Cardiac fibroblast (primary cell): Measurements from ENCODE around the gene RALGDS.
A peak's percentile ranks its signal among the peaks of the same experiment; 100 is the strongest.

Experiments used
- DNase-seq, 2 donors: peaks; one replicate each; pipeline versions ENCODE4 v3.0.0 to v3.0.0-alpha.2; 2010; ENCODE audit warnings: low read depth in 2 of 2
- H3K4me3 ChIP-seq, 2 donors: replicated peaks in 1 of 2; 1 replicate in 1 of 2; 2 replicates in 1 of 2; pipeline ENCODE4 v1.5.1; 2011; ENCODE audit warnings: low read depth in 2 of 2, low read length in 2 of 2, mild to moderate bottlenecking in 2 of 2, moderate library complexity in 1 of 2
- CTCF ChIP-seq: IDR thresholded peaks from one replicate; pipeline ENCODE4 v1.5.1; 2011; ENCODE audit warnings: low read depth, mild to moderate bottlenecking, low read length, inconsistent platforms

Gene RALGDS

GRCh38 chr9:133134388-133135145 lies 13.5 kb upstream of the RALGDS start:
- no peak overlapping the region for H3K4me3 ChIP-seq
- DNase-seq: peak in 1 of 2 donors; percentile 12
- TF ChIP-seq CTCF: no peak

- H3K4me3 ChIP-seq: no peak overlapping the region
- DNase-seq: peak; percentile 96
- no peak for TF ChIP-seq CTCF
These were observed 12.8 kb upstream of the RALGDS start for GRCh38 chr9:133133681-133134387.

GRCh38 chr9:133132174-133132573 lies 11.1 kb upstream of the RALGDS start:
- no peak for DNase-seq

GRCh38 chr9:133131506-133131905 lies 10.5 kb upstream of the RALGDS start:
- no peak for TF ChIP-seq CTCF
- no peak overlapping the region for H3K4me3 ChIP-seq
- peak; percentile 32 to 53 for DNase-seq

More at GRCh38 chr9:133132174-133132573, 11.1 kb upstream of the RALGDS start:
- no peak overlapping the region for H3K4me3 ChIP-seq
- TF ChIP-seq CTCF: no peak

- TF ChIP-seq CTCF: no peak
- DNase-seq: no peak
- H3K4me3 ChIP-seq: no peak overlapping the region
These were observed 9.7 kb upstream of the RALGDS start for GRCh38 chr9:133130685-133131244.

GRCh38 chr9:133129001-133129795 lies 8.2 kb upstream of the RALGDS start:
- no peak for TF ChIP-seq CTCF
- no peak overlapping the region for H3K4me3 ChIP-seq
- no peak for DNase-seq
